A549 (cell line): Measurements from ENCODE around the gene CLDN25. TPM values are rescaled to one million over a fixed set of nuclear protein-coding genes. Genes with fewer than 3 reads are reported as not detected.

ENCODE experiments used
- ATAC-seq, 2 experiments: fragments of 200-7000 bp in 1 of 2; fragments of >200 bp in 1 of 2; cut with Nextera tagmentation in 1 of 2; cut with Tn5 transposase in 1 of 2; 3 replicates each; pipeline versions ENCODE4 v1.8.0 to v1.9.1; 2018 to 2020; ENCODE audit warnings: mild to moderate bottlenecking in 1 of 2, moderate library complexity in 1 of 2
- CTCF ChIA-PET: fragments of 300-600 bp; sonication (Branson Sonifier 250); formaldehyde crosslinking; extraction: SDS; loops from one replicate; lab custom pipeline; 2021; ENCODE audit warnings: antibody characterized with exemption, inconsistent platforms; lab: Yijun Ruan, JAX
- POLR2A ChIA-PET: fragments of 350-600 bp; formaldehyde crosslinking; extraction: SDS; loops from one replicate; lab custom pipeline; 2021; ENCODE audit warnings: antibody characterized with exemption, inconsistent platforms; lab: Yijun Ruan, JAX
- DNase-seq, 2 experiments: peaks; one replicate each; pipeline versions ENCODE4 v3.0.0 to v3.0.0-alpha.2; 2011 to 2016; ENCODE audit warnings: low read depth in 1 of 2, low spot score in 1 of 2
- FAIRE-seq: peaks from 2 replicates; lab custom pipeline; 2011; peaks lifted over from hg19 to GRCh38; lab: Jason Lieb, UNC
- H3K27ac ChIP-seq, 2 experiments: fragments of >200 bp; sonication (Bioruptor Twin); formaldehyde crosslinking; 3 replicates each; pipeline ENCODE4 v1.5.1; 2016 to 2017
- H3K4me1 ChIP-seq: fragments of >200 bp; sonication (Bioruptor Twin); formaldehyde crosslinking; 3 replicates; pipeline ENCODE4 v1.6.1; 2016
- H3K4me2 ChIP-seq: fragments of >200 bp; sonication (Bioruptor Twin); formaldehyde crosslinking; 3 replicates; pipeline ENCODE4 v1.6.1; 2016
- H3K4me3 ChIP-seq: fragments of >200 bp; sonication (Bioruptor Twin); formaldehyde crosslinking; 3 replicates; pipeline ENCODE4 v1.5.1; 2016
- H3K9me3 ChIP-seq: fragments of >200 bp; sonication (Bioruptor Twin); formaldehyde crosslinking; 3 replicates; pipeline ENCODE4 v1.6.1; 2016
- BHLHE40 ChIP-seq: IDR thresholded peaks from 2 replicates; pipeline ENCODE4 v1.6.1; 2012; ENCODE audit warnings: low read depth, low read length, inconsistent platforms
- CBX8 ChIP-seq: fragments of 200-600 bp; sonication (generic); IDR thresholded peaks from 2 replicates; pipeline ENCODE4 v1.6.1; 2016
- CHD2 ChIP-seq: fragments of 150-350 bp; IDR thresholded peaks from 2 replicates; pipeline ENCODE4 v1.6.1; 2014; ENCODE audit warnings: low read length; ENCODE audit not compliant: partially characterized antibody
- CHD4 ChIP-seq: fragments of 200-600 bp; sonication (generic); IDR thresholded peaks from 2 replicates; pipeline ENCODE4 v1.6.1; 2016; ENCODE audit warnings: antibody characterized with exemption, mild to moderate bottlenecking, borderline replicate concordance
- CTCF ChIP-seq: fragments of >200 bp; sonication (Bioruptor Twin); formaldehyde crosslinking; IDR thresholded peaks from 3 replicates; pipeline ENCODE4 v1.5.1; 2016
- E2F6 ChIP-seq: IDR thresholded peaks from 2 replicates; pipeline ENCODE4 v1.6.1; 2012; ENCODE audit warnings: low read depth, borderline replicate concordance
- EHMT2 ChIP-seq: fragments of 200-600 bp; sonication (generic); IDR thresholded peaks from 2 replicates; pipeline ENCODE4 v1.6.1; 2016; ENCODE audit warnings: antibody characterized with exemption, low read depth, mild to moderate bottlenecking, moderate library complexity
- ESRRA ChIP-seq: fragments of 150-350 bp; IDR thresholded peaks from 2 replicates; pipeline ENCODE4 v1.6.1; 2014; ENCODE audit warnings: mild to moderate bottlenecking, low read length, borderline replicate concordance
- FOSB ChIP-seq: fragments of 250-450 bp; sonication (Bioruptor Pico); IDR thresholded peaks from 2 replicates; pipeline ENCODE4 v1.5.0; 2020; ENCODE audit warnings: mild to moderate bottlenecking, moderate library complexity
- HDAC2 ChIP-seq: fragments of 200-600 bp; sonication (generic); IDR thresholded peaks from 2 replicates; pipeline ENCODE4 v1.6.1; 2016
- HMGXB4 ChIP-seq: fragments of 250-450 bp; sonication (Bioruptor Pico); IDR thresholded peaks from 2 replicates; pipeline ENCODE4 v1.5.0; 2021; ENCODE audit warnings: mild to moderate bottlenecking, moderate library complexity, borderline replicate concordance
- HOXA7 ChIP-seq: fragments of 250-450 bp; sonication (Bioruptor Pico); IDR thresholded peaks from 2 replicates; pipeline ENCODE4 v1.5.0; 2020; ENCODE audit warnings: mild to moderate bottlenecking, moderate library complexity
- HOXB13 ChIP-seq: fragments of 250-450 bp; sonication (Bioruptor Pico); IDR thresholded peaks from 2 replicates; pipeline ENCODE4 v1.5.0; 2020; ENCODE audit warnings: low read depth, mild to moderate bottlenecking, moderate library complexity
- JUNB ChIP-seq: fragments of >200 bp; sonication (Bioruptor Twin); formaldehyde crosslinking; IDR thresholded peaks from 2 replicates; pipeline ENCODE4 v1.6.1; 2016
- KDM1A ChIP-seq: fragments of 200-600 bp; sonication (generic); IDR thresholded peaks from 2 replicates; pipeline ENCODE4 v1.6.1; 2016; ENCODE audit warnings: low read depth, mild to moderate bottlenecking
- KDM5A ChIP-seq: fragments of 200-600 bp; sonication (generic); IDR thresholded peaks from 2 replicates; pipeline ENCODE4 v1.6.1; 2016; ENCODE audit warnings: antibody characterized with exemption, mild to moderate bottlenecking
- MAFK ChIP-seq: fragments of 450-650 bp; IDR thresholded peaks from 2 replicates; pipeline ENCODE4 v1.6.1; 2014; ENCODE audit not compliant: partially characterized antibody
- NR3C1 ChIP-seq: fragments of >200 bp; sonication (Bioruptor Twin); formaldehyde crosslinking; IDR thresholded peaks from 3 replicates; pipeline ENCODE4 v1.6.1; 2017
- RCOR1 ChIP-seq: fragments of 150-350 bp; IDR thresholded peaks from 2 replicates; pipeline ENCODE4 v1.6.1; 2014; ENCODE audit warnings: antibody characterized with exemption, low read length, low read depth
- RFX5 ChIP-seq: fragments of 450-650 bp; IDR thresholded peaks from 2 replicates; pipeline ENCODE4 v1.7.1; 2014; ENCODE audit warnings: antibody characterized with exemption, mild to moderate bottlenecking, moderate library complexity
- TP53 ChIP-seq: fragments of 250-450 bp; sonication (Bioruptor Pico); IDR thresholded peaks from 2 replicates; pipeline ENCODE4 v1.5.0; 2021; ENCODE audit warnings: mild to moderate bottlenecking, moderate library complexity
- USF2 ChIP-seq: fragments of 450-650 bp; IDR thresholded peaks from 2 replicates; pipeline ENCODE4 v1.6.1; 2014; ENCODE audit warnings: antibody characterized with exemption
- ZC3H11A ChIP-seq: fragments of 450-650 bp; IDR thresholded peaks from 2 replicates; pipeline ENCODE4 v1.6.1; 2014; ENCODE audit warnings: antibody characterized with exemption, mild to moderate bottlenecking
- ZNF302 ChIP-seq: fragments of 250-450 bp; sonication (Bioruptor Pico); IDR thresholded peaks from 2 replicates; pipeline ENCODE4 v1.9.0; 2021; ENCODE audit warnings: inconsistent platforms, mild to moderate bottlenecking, moderate library complexity
- WGBS: methylation state at CpG from one replicate; pipeline ENCODE4 v1.1.6; 2017; ENCODE audit errors: missing lambda C conversion rate; 5-methylcytosine and 5-hydroxymethylcytosine counted together
- polyA plus RNA-seq, 4 experiments: library from polyadenylated mRNA; depleted of rRNA in 3 of 4; stranded (reverse); fragments of >200 nt; fragmentation: RNase III in 1 of 4; extraction: RNeasy Plus Mini Kit Qiagen cat#74134 plus additional on column Dnase treatment in 1 of 4; gene quantifications; 2 replicates in 3 of 4; 3 replicates in 1 of 4; pipeline ENCODE4 v1.2.3, GENCODE V29; 2011 to 2017

CLDN25 gene
- polyA plus RNA-seq, 2 of the 4 experiments (the other 2 are of a cell fraction), result not detected

GRCh38 chr11:113771964-113772363 lies 7.6 kb upstream of the CLDN25 start:
- ATAC-seq, result no peak
- peak overlapping the region; percentile 99; the same call in 1 of the 3 replicates for H3K4me3 ChIP-seq
- ChIA-PET CTCF (no interaction called here), POLR2A (no interaction called here)
- TF ChIP-seq RCOR1 (no peak), CHD4 (no peak), ZC3H11A (no peak), JUNB (no peak), HOXA7 (CRISPR knock-in tag) (no peak), MAFK (peak; percentile 33), CHD2 (no peak), FOSB (CRISPR knock-in tag) (no peak)
- TF ChIP-seq, all 56 proteins: peak for 1
- Histone ChIP-seq H3K4me1 (peaks cover 3% of the 10 kb centered on the region; the same call in 1 of the 3 replicates), H3K4me2 (peak overlapping the region; percentile 80), H3K27ac (no peak overlapping the region), H3K9me3 (no peaks in the 10 kb centered on the region)
- FAIRE-seq (no peak), DNase-seq (no peak)
- WGBS, result 77% methylated on average over 3 of the region's 3 CpGs

GRCh38 chr11:113773092-113773415 lies 6.5 kb upstream of the CLDN25 start:
- FAIRE-seq (no peak), DNase-seq (peak in 1 of 2 experiments; percentile 5), ATAC-seq (peak; percentile 62 to 69)
- CTCF ChIA-PET, result interaction anchor here (0.6 to 2.1 kb wide), 11 partner anchors 8 to 464 kb away, joined by 3 to 7 read pairs (median 3); no protein-coding TSS in a partner anchor
- 3% methylated on average over 10 of the region's 10 CpGs for WGBS
- Histone ChIP-seq H3K27ac (peak overlapping the region; percentile 94), H3K4me3 (peak overlapping the region; percentile 99), H3K9me3 (no peaks in the 10 kb centered on the region), H3K4me2 (peak overlapping the region; percentile 80), H3K4me1 (peaks cover 3% of the 10 kb centered on the region; the same call in 1 of the 3 replicates)
- POLR2A ChIA-PET, result no interaction called here
- TF ChIP-seq HMGXB4 (CRISPR knock-in tag) (no peak), TP53 (no peak), HOXB13 (CRISPR knock-in tag) (no peak), USF2 (no peak), CTCF (no peak), E2F6 (no peak), CHD2 (no peak), NR3C1 (no peak), RFX5 (no peak), JUNB (no peak), BHLHE40 (no peak), CBX8 (no peak), HOXA7 (CRISPR knock-in tag) (no peak), MAFK (no peak), KDM1A (no peak), ESRRA (no peak), EHMT2 (no peak), KDM5A (no peak), HDAC2 (no peak), ZNF302 (CRISPR knock-in tag) (no peak)
